Renal cortical epithelial cell (primary cell): Measurements from ENCODE around the gene HIRA. TPM values are rescaled to one million over a fixed set of nuclear protein-coding genes. Genes with fewer than 3 reads are reported as not detected.

Source experiments
- DNase-seq: peaks from one replicate; pipeline ENCODE4 v3.0.0-alpha.2; 2011; ENCODE audit warnings: low read depth
- total RNA-seq: library from RNA; depleted of rRNA; stranded (reverse); fragments of >200 nt; gene quantifications from 2 replicates; pipeline ENCODE4 v1.2.3, GENCODE V29; 2014

Gene HIRA
- total RNA-seq, 1 donor from 2014 or later = 41.5 TPM

DNA sequence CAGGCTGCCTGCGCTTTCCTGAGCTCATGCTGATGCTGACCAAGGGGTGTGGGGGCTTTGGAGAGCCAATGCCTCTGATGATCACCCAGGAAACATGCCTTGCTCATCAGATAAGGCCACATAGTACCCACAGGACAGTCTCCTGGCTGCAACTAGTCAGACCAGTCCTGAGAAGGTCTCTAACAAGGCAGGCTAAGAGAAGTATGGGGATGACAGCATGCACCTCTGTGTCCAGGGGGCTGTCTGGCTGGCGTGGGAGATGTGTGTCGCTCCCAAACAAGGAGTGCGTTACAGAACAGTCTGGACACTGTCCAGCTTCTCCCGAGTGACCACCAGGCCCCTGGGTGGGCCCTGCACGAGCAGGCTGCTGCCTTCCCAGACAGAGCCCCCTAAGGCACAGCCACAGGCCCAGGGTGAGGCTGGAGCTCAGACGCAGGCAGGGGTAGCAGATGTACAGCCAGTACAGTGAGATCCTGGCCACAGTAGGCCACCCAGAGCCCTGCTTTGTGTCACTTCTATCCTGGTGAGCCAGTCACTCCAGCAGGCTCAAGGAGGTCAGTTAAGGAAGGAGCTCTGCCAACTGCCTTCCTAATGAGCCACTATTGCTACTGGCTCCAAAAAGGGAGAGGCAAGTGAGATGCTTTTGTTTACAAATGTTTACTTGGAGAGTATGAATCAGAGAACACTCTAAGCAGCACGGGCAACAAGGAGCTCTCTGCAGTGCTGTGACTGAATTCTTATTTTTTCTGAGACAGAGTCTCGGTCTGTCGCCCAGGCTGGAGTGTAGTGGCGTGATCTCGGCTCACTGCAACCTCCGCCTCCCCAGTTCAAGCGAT is 74.0 kb downstream of the HIRA start:
- no peak for DNase-seq

DNA sequence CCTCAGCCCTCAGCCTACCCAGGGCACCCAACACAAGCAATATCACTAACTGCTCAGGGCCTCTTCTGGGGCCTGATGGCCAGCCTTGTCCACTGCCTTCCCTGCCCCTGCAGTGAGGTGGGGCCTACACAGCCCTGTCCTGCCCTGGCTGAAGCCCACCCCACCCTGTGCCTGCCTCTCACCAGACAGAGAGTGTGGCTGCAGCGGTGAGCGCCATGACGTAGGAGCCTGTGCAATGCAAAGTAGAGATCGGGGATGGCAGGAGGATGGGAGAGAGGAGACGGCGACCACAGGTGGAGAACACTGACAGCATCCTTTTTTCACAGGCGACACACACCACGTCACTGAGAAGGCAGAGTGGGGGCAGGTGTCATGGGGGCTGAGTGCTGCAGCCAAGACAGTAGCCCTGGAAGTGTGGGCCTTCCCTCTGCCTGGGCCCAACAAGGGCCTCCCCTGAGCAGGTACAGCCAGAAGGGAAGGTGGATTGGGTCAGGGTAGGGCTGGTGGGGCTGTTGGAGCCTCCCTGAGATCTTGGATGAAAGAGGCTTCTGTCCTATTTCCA is 74.7 kb downstream of the HIRA start:
- DNase-seq = no peak

DNA sequence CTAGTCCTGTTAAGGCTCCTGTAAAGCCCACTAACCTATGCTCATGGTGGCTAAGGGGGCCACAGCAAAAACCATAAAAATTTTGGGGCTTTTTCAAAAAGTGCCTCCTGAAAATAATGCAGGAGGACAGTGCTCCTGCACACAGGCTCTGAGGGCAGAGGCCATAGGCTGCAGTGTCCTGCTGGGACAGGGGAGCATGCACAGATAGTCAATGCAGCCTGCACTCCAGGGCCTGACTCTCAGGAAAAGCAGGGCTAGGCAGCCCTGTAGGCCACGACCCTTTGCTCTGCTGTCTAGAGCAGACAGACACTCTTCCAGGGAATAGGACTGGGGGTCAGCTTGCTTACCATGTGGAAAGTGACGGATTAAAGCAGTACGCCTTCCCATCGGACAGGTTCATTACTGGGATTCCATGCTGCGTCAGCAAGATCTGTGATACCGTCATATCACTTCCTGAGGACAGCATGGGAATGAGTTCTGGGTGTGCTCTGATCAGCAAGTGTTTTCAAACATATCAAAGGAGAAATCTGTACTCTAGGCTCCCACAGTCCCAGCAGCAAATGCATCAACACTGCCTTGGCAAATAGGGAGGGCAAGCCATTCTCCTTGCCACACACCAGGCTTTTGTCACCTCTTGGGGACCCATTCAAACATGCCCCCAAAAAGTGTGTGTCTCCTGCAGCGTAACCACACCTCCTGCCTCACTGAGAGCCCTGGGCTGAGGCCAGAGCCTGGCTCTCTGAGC is 75.9 kb downstream of the HIRA start:
- DNase-seq = no peak

DNA sequence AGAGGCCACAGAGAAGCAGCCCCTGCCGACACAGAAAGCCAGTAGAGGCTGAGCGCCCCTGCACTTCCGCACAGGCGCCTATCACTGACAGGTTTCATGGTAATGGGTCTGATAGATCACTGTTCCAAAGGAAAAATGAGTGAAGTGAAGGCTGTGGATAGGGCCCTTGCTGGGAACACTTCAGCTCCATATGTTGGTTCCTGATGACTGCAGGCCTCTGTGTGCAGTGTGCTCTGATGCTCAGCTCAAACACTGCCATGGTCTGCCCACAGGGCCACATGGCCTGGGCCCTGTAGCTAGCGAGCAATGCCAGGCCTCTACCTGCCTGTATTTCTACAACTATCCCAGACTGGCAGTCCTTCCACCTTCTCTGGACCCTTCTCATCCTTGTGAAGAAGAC is 77.3 kb downstream of the HIRA start:
- DNase-seq = no peak

DNA sequence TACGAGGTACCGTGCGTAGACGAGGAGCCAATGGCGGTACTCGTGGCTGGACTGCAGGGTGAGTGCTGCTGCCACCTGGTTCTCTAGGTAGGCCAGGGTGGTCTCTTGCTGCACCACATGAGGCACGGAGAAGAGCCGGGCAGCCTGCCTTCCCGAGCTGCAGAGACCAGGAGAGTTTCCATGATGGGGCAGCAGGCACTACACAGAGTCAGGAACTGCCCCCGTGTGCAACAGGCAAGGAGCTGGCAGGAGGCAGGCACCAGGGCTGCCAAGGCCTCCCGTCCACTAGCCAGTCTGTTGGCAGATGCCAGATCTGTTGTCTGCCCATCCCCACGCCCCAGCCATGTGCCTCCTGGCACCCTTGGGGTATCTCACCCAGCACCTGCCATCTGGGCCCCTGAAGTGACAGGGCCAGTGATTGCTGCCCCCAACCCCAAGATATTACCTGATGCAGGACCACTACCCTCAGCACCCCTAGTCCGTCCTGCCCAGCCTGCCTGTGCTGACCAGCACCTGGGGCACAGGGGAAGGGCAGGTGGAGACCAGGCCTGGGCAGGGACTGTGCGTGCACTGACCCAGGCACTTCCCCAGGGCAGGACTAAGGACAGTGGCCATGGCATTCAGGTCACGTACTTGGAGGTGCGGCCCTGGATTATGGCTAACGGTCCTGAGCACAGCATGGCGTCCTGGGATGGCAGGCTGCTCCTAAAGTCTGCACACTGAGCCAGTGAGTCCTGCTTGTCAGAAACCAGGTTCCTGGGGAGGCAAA is 78.0 kb downstream of the HIRA start:
- no peak for DNase-seq

DNA sequence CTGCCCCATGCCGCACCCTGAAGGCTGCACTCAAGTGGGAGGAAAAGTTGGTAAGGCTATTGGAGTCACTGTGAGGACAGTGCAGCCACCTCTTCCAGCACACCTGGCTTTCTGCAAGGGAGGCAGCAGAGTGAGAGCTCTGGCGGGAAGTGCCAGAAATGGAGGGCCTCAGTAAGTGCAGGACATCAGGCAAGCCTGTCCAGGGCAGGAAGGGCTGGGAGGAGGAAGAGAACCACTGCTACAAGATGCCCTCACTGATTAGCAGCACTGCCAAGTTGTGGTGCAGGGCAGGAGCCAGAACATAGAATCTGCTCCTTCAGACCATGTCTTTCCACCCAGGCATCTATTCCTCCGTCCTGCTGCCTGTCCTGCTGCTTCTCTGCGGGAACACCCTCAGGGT is 78.8 kb downstream of the HIRA start:
- no peak for DNase-seq

DNA sequence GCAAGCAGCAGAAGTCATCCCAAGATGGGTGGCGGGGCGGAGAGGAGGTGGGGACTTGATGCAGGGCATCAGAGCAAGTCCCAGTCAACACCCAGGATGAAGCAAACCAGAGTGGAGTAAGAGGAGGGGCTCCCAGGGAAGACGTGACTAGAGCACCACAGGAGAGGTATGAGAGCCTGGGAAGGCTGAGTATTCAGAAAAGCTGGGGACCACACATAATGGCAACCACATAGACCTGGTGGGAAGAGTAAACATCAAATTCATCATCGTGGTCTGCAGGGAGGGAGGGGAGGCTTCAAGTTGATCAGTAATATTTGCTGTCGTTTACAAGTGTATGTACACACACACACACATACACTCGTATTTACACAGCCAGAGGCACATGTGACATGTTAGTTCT is 79.3 kb downstream of the HIRA start:
- no peak for DNase-seq

DNA sequence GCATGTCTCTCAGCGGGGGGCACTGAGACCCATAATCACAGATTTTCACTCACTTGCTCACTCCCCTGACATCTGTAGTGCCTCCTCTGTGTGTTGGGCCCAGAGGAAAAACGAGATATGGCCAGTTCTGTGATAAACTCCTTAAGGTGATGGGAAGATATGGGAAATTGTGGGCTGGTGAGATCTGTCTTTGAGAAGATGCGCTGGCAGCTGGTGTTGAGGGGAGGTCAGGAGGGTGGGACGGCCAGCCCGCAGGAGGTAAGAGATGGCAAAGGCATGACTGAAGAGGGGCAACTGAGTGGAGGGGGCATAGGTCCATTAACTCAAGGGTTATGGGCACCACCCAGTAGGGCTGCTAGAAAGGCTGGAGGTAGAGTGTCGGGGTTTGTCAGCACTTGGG is 79.9 kb downstream of the HIRA start:
- DNase-seq = no peak

DNA sequence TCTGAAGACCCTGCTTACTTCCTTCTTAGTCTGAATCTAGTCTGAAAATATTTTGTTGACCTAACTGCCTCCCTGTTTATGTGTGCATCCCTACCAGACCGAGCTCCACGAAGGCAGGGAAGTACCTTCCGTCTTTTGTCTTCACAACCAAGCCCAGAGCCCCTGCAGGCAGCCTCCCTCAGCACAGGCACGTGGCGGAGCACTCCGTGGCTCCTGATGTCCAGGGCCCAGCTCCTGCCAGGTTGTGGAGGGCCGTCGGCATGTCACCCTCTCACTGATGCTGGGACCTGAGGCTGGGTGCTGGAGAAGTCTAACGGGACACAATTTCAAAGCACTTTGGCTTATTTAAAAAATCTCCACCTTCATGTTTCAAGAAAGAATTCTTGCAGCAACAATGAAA is 80.6 kb downstream of the HIRA start:
- no peak for DNase-seq

DNA sequence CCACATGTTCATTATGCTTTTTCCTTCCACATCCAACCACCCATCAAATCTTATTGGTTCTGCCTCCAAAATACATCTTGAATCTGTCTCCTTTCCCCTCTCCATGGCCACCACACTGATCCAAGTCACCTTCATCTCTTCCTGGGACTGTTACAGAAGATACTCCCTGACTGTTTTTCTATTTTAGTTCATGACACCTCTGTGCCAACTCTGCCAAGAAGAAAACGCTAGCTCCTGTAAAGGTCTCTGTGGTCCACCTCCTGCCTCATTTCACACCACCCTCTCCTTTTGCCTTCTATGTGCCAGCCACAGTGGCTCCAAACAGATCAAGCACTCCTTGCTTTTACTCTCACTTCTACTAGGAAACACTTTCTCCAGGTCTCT is 81.1 kb downstream of the HIRA start:
- DNase-seq = no peak

DNA sequence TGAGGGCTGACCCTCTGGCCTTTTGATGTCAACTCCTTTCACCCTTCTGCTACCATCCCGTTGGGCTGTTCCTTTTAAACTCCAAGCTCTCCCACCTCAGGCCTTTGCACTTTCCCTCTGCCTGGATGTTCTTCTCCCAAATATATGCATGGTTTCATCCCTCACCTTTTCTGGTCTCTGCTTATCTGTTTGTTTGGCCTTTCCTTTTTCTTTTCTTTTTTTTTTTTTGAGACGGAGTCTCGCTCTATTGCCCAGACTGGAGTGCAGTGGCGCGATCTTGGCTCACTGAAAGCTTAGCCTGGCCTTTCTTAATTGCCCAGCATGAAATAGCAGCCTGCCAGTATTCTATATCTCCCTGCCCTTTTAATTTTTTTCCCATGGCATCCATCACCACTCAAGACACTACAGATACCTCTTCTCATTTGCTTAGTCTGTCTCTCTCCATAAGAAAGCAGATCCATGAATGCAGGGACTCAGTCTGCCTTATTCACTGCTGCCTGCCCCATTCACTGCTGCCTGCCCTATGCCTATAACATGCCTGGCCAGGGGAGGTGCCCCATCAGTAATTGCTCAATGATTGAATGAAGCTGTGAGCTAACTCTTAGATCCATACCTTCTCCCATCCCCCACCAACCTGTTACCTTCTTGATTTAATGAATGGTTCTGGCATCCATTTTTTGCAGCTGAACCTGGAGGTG is 81.6 kb downstream of the HIRA start:
- no peak for DNase-seq

DNA sequence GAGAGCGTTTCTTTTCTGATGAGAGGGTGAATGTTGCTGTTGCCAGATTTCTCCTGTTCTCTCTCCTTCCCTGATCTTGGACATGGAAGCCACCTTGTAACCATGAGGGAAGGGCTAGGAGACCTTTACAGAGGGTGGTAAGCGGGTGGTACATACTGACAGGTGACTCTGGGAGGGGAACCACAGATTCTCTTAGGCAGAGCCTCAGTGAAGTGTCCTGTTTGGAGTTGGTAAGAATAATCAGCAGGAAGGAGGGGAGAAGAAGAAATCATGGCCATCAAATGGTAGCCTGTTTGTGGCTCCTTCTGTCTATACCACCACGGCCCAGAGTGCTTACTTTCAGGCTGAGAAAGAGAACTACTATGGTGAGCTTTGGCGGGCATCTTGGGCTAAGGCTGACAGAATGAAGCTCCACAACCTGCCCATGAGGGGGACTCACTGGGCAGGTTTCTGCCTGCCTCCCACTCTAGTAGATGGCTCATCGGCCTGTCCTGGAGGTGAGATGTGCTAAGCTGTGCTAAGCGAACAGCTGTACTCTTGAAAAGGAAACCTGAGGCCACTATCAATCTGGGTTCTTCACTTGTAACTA is 84.8 kb downstream of the HIRA start:
- no peak for DNase-seq

DNA sequence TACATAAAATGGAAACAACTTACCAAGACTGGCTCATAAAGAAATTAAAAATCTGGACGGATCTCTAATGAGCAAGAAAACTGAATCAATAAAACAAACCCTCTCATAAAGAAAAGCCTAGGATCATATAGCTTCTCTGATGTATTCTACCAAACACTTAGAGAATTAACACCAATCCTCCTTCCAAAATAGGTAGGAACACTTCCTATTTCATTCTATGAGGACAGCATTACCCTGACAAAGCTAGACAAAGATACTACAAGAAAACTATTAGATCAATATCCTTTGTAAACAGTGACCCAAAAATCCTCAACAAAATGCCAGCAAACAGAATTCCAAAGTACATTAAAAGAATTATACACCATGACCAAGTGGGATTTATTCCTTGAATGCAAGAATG is 87.1 kb downstream of the HIRA start:
- DNase-seq = no peak

DNA sequence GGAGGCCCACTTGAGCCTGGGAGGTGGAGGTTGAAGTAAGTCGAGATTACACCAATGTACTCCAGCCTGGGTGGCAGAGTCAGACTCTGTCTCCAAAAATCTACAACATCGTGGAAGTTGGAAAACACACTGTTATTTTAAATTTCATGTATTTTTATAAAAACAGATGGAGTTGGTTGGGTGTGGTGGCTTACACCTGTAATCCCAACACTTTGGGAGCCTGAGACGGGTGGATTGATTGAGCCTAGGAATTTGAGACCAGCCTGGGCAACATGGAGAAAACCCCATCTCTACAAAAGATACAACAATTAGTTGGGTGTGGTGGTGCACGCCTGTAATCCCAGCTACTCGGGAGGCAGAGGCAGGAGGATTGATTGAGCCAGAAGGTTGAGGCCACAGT is 88.1 kb downstream of the HIRA start:
- no peak for DNase-seq

DNA sequence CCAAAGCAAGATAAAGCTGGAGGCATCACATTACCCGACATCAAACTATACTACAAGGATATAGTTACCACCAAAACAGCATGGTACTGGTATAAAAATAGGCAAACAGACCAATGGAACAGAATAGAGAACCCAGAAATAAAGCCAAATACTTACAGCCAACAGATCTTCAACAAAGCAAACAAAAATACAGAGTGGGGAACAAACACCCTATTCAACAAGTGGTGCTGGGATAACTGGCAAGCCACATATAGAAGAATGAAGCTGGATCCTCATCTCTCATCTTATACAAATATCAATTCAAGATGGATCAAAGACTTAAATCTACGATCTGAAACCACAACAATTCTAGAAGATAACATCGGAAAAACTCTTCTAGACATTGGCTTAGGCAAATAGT is 90.0 kb downstream of the HIRA start:
- DNase-seq = no peak

DNA sequence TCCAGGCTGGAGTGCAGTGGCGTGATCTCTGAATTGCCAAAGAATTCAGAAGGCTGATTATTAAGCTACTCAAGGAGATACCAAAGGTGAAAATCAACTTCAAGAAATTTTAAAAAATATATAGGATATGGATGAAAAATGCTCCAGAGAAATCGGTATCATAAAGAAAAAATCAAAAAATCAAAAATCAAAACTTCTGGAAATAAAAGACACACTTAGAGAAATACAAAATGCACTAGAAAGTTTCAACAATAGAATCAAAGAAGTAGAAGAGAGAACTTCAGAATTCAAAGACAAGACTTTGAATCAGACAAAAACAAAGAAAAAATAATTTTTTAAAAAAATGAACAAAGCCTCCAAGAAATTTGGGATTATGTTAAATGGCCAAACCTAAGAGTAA is 94.4 kb downstream of the HIRA start:
- DNase-seq = no peak

DNA sequence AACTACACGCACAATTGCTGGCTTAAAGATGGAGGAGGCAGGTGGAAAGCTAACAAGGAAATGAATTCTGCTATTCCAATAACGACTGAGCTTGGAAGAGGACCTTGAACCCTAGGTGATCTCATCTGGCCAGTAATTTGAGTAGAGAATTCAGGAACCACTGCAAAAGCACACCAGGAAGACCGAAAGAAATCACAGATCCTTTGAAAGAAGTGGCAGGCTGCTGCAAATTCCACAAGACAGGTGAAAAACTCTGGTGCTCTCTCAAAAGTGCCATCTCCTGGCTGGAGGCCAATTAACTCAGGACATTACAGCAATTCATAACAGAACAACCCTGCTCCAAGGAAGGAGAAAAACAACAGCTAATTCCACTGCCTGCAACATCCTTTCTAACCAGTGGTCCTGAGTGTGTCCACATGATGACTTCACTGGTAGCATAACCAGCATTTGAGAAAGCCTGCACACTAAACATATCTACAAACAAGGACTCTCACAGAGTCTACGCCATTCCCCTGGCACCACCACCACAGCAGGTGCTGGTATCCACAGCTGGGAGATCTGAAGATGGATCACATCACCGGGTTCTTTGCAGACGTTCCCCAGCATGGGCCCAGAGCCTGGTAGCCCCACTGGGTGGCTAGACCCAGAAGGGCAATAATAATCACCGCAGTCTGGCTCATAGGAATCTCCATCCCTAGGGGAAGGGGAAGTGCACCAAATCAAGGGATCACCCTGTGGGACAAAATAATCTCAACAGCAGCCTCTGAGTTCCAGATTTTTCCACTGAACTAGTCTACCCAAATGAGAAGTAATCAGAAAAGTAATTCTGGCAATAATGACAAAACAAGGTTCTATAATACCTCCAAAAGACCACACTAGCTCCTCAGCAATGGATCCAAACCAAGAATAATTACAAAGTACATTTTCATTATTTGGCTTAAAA is 95.1 kb downstream of the HIRA start:
- DNase-seq = no peak

DNA sequence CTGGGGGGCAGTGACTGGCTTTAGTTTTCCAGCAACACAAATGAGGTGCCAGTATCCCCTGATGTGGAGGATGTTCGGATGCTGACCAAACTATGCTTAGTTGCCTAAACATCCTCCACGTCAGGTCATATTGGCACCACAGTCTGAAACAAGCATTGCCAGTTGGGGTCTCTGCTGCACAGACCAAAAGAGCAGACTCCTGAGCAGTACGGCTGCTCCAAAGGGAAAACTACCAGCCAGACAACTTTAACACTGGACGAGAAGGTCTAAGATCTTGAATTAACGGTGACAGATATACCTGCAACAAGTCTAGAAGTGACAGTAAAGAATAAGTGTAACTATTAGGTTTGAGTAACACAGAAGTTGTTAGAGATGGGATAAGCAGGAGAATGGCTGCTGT is 99.6 kb downstream of the HIRA start:
- no peak for DNase-seq

DNA sequence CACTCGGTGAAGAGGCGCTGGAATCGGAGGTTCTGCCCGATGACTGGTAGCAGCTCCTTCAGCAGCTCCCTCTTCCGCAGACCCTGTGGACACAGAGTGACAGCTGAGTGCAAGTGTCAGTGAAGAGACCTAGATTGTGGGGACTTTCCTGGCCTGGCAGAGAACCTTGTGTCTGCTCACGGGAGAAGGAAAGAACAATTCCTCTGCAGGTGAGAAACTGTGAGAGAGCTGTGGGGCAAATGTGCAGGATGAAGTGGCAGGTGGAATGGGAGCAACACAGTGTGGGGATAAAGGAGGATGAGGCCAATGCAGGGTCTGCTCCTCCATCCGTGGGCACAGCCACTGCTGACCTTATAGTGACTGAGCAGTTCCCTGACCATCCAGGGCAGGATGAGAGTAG is 100.1 kb downstream of the HIRA start:
- DNase-seq = no peak

DNA sequence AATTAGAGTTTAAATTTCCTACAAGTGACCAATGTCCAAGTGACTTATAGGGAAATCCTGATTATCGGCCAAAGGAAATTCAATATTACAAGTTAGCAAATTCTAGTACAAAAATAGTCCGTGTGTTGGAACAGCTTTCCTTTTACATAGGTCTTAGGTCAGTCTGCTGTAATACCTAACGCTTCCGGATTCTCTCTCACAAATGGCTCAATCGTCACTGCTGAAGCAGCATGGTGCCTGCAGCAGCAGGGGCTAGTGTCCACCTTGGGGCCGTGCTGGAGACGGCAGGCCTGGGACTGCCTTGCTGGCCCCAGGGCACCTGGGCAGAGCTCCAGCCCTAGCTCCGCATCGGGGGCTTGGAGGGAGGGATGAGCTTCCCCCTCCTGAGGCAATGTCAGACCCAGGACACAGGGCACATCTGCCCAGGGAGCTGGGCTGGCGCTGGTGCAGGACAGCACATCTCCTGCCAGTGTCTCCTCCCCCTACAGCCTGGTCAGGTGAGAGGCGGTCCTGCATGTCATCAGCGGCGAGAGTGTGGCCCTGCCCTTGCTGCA is 100.6 kb downstream of the HIRA start:
- DNase-seq = no peak
